Neural cell (in vitro differentiated cells): ENCODE results near the gene MRTFB.

ENCODE experiments used
- CTCF ChIP-seq: fragments of 450-650 bp; IDR thresholded peaks from 2 replicates; pipeline ENCODE4 v1.5.1; 2014; ENCODE audit warnings: antibody characterized with exemption, mild to moderate bottlenecking, moderate library complexity; ENCODE audit not compliant: poor library complexity, severe bottlenecking
- MXI1 ChIP-seq: fragments of 450-650 bp; conservative IDR thresholded peaks from 2 replicates; pipeline ENCODE4 v1.6.1; 2014; ENCODE audit warnings: antibody characterized with exemption, mild to moderate bottlenecking; ENCODE audit not compliant: poor library complexity, severe bottlenecking
- POLR2AphosphoS5 ChIP-seq: IDR thresholded peaks from 2 replicates; pipeline ENCODE4 v1.6.1; 2012

GRCh38 chr16:14125000-14125681 is 54.0 kb downstream of the MRTFB start:
- no peak for TF ChIP-seq CTCF
- TF ChIP-seq POLR2AphosphoS5 = no peak
- no peak for TF ChIP-seq MXI1
